ENCODE results near the gene CACNA1S.

CACNA1S gene

DNA sequence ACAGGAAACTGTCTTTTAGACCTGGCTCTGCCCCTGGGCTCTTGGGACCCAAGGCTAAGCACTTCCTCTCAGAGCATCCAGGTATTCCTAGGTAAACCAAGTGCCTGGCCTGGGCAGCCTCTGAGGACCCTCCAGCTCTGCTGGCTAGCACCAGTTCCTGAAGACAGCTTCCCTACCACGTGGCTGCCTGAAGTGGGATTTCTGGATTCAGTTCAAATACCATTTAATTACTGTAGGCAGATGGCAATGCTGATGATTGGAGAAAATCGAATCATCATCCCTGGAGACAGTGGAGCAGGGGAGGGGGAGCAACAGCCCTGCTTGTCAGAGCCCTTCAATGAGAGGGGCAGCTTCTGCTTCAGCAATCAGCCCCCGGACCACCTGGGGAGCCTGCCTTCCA, 100.6 kb downstream of the CACNA1S start:
- DNase-seq (ENCODE audit: low read depth) = no peak

DNA sequence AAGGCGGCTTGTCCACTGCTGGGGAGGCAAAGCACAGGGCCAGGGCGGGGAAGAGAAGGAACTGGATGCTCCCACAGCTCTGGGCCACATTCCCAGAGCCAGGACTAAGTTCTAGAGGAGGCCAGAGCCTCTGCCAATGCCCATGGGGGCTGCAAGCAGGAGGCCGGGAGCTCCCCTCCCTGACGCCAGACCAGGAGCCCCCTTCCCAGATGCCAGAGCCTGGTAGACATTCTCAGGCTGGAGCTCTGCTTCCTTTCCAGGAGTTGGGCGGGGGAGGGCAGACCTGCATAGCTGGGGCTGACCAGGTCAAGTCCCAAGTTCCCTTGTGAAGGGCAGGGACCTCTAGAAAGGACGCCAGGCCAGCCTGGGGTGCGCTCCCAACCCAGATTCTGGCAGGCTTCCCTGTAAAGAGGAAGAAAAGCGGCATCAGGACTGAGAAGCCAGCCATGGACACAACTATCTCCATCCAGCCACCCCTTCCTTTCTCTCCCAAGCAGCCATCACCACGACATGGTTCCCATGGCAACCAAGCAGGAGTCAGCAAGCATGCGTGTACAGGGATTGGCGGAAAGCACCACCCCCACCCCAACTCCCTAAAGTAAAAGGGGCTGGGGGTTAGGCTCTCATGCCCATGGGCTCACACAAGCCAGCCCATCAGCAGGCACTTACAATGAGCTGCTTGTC, 102.1 kb downstream of the CACNA1S start:
- DNase-seq (ENCODE audit: low read depth) = no peak

DNA sequence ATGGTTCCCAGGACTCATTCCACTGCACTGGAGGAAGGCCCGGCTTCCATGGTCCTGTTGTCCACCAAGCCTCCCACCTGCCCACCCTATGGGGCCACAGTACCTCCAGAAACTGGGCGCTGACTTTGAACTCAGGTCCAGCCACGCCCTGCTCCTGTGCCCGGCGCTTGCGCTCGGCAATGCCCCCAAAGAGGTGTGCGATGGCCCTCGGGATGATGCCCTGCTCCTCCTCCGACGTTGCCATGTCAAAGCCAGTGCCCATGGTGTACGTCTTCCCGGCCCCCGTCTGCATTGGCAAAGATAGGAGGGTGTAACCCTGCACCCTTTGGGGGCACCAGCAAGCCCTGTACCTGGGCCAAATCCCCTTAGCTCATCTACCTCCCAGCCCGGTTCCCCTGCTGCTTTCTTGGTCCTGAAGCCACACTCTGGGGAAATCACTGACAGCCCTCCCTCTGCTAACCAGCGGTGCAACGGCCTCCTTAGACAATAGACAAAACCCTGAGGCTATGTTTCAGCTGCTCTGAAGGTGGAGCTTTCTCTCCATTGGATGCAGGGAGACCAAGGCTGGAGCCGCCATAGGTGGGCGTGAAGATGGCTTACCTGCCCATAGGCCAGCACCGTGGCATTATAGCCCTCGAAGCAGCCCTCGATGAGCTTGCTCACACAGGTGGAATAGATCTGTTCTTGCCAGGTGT, 103.4 kb downstream of the CACNA1S start:
- no peak for DNase-seq (ENCODE audit: low read depth)

DNA sequence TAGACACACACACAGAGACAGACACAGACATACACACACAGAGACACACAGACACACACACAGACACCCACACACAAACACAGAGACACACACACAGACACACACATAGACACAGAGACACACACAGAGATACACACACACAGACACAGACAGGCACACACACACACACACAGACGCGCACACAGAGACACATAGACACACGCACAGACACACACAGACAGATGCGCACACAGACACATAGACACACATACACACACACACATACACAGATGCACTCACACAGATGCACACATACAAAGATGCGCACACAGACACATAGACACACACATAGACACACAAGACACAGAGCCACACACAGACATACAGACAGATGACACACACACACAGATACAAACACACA, 104.7 kb downstream of the CACNA1S start:
- DNase-seq (ENCODE audit: low read depth) = no peak

DNA sequence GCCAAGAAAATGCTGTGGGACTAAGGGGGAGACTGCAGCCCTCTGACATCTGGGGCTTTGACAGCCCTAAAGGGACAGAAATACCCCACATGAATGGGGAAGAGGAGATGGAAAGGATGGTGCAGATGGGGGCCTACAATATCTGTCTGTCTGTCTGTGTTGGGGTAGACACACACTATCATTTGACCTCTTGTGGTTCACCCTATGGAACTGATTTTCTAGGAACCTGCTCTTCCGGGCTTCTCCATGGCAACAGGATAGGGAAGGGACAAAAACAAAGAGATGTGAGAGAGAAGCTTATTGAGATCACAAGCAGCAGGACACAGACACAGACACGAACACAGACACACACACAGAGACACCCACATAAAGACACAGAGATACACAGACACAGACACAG, 105.8 kb downstream of the CACNA1S start:
- no peak for DNase-seq (ENCODE audit: low read depth)

DNA sequence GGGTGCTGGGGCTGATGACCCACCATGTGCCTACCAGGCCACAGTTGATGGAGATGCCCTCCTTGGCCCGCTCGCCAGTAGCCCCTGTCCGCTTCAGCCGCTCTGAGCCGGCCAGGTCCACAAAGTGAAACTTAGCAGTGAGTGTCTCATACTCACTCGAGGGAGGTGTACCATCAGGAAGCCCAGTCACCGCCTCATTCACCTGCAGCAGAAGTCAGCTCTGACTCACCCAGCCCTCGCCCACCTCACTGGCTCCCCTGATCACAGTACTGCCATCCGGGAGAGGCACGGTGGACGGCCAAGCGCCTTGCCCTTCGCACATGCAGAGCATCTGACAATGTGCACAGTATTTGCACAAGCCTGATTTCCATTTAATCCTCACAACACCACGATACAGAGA, 107.5 kb downstream of the CACNA1S start:
- no peak for DNase-seq (ENCODE audit: low read depth)

DNA sequence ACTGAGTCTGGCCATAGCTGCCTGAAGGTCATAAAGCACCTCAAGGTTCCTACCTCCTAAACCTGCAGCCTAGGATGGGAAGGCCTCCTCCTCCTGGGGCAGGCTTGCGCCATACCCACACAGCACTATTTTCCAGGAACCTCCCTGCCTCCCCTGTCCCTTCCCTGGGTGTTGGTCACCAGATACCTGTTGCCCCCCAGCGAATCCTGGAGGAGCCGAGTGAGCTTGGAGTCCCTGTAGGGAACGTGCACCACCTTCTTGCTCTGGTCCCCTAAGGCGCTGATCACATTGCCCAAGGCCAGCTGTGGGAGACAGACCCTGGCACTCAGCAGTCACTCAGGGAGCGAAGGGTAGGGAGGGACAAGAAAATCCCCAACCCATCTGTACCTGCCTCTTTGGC, 108.1 kb downstream of the CACNA1S start:
- DNase-seq (ENCODE audit: low read depth) = no peak

- DNase-seq (ENCODE audit: low read depth) = no peak
Observed at GRCh38 chr1:201002510-201002909, 109.7 kb downstream of the CACNA1S start.

DNA sequence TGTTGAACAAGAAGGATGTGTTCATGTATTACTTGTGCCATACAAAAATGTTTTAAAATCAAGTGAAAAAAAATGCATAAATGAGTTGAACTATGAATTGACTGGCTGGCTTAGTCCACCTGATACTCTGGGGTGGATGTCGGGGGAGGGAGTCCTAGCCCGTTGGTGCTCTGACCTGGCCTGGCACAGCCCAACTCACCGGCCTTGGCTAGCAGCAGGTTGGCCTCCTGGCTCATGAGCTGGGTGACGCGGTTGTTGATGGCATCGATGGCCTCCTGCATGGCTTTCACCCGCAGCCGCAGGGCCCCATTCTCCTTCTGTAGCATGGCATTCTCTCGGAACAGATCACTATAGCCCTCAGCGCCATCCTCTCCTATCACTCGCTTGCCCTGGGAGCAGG, 110.3 kb downstream of the CACNA1S start:
- DNase-seq (ENCODE audit: low read depth) = no peak

DNA sequence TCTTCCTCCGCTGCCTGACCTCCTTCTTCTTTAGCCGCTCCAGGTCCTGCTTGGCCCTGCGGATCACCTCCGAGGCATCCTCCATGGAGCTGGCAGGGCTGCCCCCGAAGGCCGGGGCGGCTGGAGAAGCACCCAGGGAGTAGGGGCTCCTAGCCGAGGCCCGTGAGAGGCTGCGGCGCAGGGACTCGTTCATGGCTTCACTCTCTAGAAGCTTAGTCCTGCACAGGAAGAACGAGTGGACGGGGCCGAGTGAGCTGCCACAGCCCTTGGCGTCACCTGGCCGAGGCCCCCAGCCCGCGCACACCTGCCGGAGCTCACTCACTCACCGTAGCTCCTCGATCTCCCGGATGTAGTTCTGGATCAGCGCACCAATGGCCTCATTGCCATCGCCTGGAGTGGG, 111.8 kb downstream of the CACNA1S start:
- no peak for DNase-seq (ENCODE audit: low read depth)

DNA sequence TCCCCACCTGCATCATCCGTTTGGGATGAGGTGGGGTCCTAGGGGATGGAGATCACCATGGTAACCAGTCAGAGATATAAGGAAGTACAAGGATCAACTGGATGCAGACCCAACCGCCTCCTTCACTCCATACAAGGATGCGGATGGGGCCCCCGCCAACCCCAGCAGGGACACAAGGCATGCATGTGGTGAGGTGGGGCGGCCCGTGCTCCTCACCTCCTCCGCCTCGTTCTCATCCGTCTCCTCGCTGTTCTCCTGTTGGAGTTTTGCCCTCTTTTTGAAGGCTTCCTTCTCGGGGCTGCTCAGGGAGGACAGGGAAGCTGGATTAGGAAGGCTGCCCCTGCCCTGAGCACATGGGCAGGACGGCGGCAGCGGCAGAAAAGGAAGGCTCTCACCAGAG, 112.6 kb downstream of the CACNA1S start:
- no peak for DNase-seq (ENCODE audit: low read depth)

DNA sequence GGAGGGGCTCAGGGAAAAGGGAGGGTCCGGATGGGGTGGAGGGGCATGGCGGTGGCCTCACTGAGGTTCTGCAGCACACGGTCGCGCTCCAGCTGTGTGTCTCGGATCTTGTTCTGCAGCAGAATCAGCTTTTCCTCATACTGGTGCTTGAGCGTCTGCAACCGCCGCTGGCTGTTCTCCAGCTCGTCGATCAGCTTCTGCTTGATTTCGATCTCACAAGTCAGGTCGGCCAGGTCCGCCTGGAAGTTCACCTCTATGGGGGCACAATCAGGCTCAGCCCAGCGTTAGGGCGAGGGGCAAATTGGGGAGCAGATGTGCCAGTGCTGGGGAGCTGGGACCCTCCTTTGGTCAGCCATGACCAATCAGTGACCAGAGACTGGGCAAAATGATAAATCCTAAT, 113.9 kb downstream of the CACNA1S start:
- no peak for DNase-seq (ENCODE audit: low read depth)

- DNase-seq (ENCODE audit: low read depth) = no peak
Observed at GRCh38 chr1:200992382-200993048, 119.7 kb downstream of the CACNA1S start.

DNA sequence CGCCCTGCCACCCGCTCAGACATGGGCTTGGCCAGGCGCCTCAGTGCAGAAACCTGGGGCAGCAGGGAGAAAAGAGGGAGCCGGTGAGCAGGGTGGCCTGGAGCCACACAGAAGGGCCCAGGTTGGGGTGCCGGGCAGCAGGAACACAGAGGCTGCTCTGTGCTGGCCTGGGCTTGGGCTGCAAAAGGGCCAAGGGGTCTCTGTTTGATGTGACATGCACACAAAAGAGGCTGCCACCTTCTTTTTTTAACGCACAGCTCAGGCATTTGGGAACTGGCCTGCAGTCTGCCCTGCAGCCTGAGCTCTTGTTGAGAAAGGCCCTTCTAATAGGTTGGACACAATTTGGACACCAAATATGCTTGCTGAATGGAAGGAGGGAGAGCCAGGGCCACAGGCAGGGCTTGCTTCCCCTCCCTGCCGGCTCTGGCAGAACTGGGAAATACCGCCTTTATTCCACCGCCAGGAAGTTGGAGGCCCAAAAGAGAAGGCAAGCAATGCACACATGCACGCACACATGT, 121.1 kb downstream of the CACNA1S start:
- no peak for DNase-seq (ENCODE audit: low read depth)

DNA sequence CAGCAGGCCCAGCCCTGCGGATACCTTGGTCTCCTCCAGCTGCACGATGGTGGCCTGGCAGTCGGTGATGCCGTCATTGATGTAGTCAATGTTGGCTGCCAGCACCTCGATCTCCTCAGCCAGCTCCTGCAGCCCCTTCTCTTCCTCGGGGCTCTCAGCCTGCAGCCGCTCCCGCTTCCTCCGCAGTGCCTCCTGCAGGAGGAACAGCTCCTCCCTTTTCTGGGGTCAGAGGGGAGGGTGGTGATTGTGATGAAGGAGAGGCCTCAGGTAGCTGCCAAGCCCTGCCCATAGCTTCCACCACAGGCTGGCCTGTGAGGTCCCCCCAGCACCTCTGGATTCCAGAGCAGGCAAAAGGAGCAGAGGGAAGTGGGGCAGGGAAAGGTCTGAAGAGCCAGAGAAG, 122.1 kb downstream of the CACNA1S start:
- DNase-seq (ENCODE audit: low read depth) = no peak
